Midbrain (tissue), 1 donor: Measurements from ENCODE around the gene SORT1.
"Not testable (repeated sequence)": the region's sequence is repeated elsewhere in the genome, so short reads cannot be mapped to it uniquely, and the experiment has no call there.

Experiments
- DNase-seq: peaks from one replicate; lab custom pipeline; 2025; lab: John Stamatoyannopoulos, UW

SORT1 gene

GRCh38 chr1:109338608-109339007 lies 59.1 kb downstream of the SORT1 start:
- no peak for DNase-seq

GRCh38 chr1:109338091-109338490 lies 59.6 kb downstream of the SORT1 start:
- no peak for DNase-seq

GRCh38 chr1:109335091-109335490 lies 62.6 kb downstream of the SORT1 start:
- no peak for DNase-seq

DNA sequence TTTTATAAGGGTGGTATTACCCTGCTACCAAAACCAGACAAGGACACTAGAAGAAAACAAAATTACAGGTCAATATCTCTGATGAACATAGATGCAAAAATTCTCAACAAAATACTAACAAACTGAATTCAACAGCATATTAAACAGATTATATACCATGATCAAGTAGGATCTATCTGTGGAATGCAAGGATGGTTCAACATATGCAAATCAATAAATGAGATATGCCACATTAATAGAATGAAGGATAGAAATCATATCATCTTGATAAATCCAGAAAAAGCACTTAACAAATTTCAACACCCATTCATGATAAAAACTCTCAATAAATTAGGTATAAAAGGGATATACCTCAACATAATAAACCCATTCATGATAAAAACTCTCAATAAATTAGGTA lies 66.6 kb downstream of the SORT1 start:
- no peak for DNase-seq

- no peak for DNase-seq
Observed at GRCh38 chr1:109327285-109327684, 70.4 kb downstream of the SORT1 start.

- DNase-seq: no peak
Observed at GRCh38 chr1:109322974-109323373, 74.7 kb downstream of the SORT1 start.

GRCh38 chr1:109319114-109319513 lies 78.6 kb downstream of the SORT1 start:
- DNase-seq: no peak

GRCh38 chr1:109316506-109316905 lies 81.2 kb downstream of the SORT1 start:
- DNase-seq: no peak

GRCh38 chr1:109315288-109315687 lies 82.4 kb downstream of the SORT1 start:
- no peak for DNase-seq

DNA sequence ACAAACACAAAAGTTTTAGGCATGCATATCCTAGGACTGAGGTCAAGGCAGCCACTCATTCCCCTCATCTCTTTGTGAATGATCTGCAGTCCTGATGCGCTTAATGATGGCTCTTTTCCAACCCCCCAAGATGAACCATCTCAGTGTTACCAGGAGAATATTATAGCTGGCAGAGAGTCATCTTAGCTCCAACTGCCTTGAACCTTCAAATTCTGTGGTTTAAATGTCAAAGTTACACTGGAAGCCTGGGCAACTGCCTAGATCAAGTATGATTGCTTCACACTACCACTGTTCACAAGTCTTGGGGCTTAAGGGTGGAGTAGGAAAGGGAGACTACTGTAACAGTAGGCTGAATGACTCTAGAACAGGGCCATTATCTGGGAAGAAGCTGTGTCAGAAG lies 82.9 kb downstream of the SORT1 start:
- DNase-seq: no peak

DNA sequence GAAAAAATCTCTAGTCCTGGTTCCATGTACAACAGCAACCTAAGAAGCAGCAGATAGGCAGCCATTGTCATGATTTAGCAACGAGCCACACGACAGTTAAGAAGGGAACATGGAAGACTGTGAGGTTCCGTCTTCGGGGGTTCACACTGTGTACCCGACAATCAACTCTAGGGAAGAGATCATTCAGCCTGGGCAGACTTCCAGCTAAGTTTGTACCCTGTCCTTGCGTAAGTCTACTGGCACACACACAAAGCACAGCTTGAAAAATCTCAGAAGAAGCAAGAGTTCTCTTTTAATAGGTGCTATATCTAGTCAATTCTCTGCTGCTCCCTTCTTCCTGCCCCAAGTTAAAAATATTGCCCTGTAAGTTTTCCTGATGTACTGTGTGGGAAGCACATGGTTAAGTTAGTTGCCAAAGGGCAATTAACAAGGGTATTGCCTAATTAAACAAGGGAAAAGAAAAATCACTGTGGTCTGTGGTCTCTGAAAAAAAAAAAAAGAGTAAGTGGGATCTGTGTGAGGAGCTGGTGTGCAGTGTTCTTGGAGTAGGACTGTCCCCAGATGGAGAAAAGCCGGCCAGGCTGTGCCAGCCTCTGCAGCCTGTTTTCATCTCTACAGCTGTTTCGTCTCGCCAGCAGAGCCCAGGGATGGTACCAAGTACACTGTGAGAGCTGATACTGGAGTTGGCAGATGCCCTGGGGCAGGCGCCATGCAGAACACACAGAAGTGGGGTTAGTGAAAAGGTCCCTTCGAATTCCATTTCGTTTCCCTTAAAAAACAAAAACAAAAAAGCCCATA lies 84.5 kb downstream of the SORT1 start:
- DNase-seq: peak; percentile 83

- DNase-seq: no peak
Observed at GRCh38 chr1:109312246-109312645, 85.5 kb downstream of the SORT1 start.

DNA sequence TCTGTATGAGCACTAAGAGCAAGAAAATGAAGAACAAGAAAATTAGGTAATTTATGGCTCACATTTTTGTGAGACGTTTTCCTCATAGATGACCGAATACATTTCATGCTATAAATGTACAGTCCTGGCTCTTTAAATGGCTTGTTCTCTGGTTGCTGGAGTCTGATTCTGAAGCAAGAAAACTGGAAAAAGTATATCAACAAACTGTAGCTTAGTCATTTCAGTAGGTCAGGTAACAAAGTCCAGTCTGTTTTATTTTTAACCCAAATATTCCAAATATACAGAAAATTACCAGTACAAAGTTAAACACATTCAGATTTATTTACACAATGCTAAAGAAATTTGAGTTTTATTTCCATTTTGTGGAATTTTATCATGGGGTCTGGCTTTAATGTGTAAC lies 88.4 kb downstream of the SORT1 start:
- DNase-seq: no peak

- peak; percentile 46 for DNase-seq
Observed at GRCh38 chr1:109307274-109308021, 90.3 kb downstream of the SORT1 start.

DNA sequence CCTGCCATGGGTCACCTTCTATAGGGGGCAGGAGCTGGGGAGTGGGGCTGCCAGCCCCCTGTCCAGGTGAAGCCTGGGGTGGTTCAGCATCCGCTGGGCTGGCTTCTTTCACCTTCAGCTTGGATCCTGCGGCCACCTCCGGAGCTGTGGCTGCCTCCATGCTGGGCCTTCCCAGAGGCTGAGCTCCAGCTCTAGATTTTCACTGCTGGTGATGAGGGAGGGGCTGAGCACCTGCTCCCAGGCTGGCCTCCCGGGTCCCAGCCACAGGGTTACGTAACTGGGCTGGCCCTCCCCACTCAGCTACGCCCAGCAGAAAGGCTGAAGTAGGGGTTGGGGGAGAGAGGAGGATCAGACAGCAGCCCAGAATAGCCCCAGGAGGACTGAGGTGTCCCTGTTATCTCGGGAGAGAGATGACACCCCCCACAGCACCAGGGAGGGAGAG lies 90.9 kb downstream of the SORT1 start, which contains the start of gene MYBPHL:
Gene MYBPHL, minus strand, starts transcription at position 180 of the 442 bp plus-strand sequence. Its CDS starts 20 bp downstream, at position 160.
- no peak for DNase-seq

- DNase-seq: not testable (repeated sequence)
Observed at GRCh38 chr1:109305991-109306390, 91.7 kb downstream of the SORT1 start.

DNA sequence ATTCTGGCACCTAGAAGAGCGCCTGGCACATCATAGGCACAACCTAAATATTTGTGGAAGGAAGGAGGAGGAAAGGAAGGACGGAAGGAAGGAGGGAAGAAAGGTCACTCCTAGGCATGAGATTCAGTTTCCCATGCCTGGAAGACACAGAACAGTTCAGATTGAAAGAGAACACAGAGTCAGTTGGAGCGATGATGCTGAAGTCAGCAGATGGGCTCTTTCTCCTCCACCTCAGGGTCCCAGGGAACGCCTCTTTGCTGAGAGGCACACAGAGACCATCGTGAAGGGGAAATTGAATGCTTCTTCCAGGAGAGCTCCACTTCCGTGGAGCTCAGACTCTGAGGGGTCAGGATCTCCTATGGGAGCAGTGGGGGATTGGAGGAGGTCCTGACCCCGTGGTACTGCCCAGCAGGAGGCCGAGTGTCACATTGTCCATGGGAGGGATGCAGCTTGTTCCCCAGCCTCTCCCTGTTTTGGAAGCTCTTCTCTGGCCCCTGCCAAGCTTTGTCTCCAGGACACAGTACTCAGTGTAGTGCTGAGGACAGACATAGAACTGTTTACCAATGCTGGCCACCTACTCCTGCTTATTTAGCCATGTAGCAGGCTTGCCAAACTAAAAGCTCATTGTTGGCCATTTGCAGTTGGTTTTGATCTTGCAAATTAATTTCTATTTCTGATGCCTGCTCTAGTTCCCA lies 93.3 kb downstream of the SORT1 start:
- peak; percentile 88 for DNase-seq

GRCh38 chr1:109301874-109302273 lies 95.8 kb downstream of the SORT1 start:
- no peak for DNase-seq

- DNase-seq: no peak
Observed at GRCh38 chr1:109300650-109301151, 97.0 kb downstream of the SORT1 start.

- peak; percentile 92 for DNase-seq
Observed at GRCh38 chr1:109299558-109300343, 98.0 kb downstream of the SORT1 start.
